ENCODE results near the gene TNS3. TPM values are rescaled to one million over a fixed set of nuclear protein-coding genes. Genes with fewer than 3 reads are reported as not detected.

TNS3 gene
- total and polyA plus RNA-seq, 2 of the 13 experiments (the other 11 are each of a cell fraction or from before 2014, with no cell fraction given), result 52.9 to 55.7 TPM

- DNase-seq (ENCODE audit: low spot score), result no peak
- Histone ChIP-seq H3K9ac (ENCODE audit: insufficient read depth, low read depth, low read length) (no peak overlapping the region), H3K79me2 (ENCODE audit: insufficient read depth, low read length) (peaks cover 29% of the 10 kb centered on the region), H3K36me3 (replicated peaks in 1 of 2; ENCODE audit: control insufficient read depth in 1 of 2, insufficient read depth in 2 of 2, low read length in 2 of 2) (peaks cover 38 to 76% of the 10 kb centered on the region in 2 experiments), H3K4me2 (ENCODE audit: low read depth, low read length) (no peak overlapping the region), H3K4me1 (ENCODE audit: insufficient read depth, low read length) (no peaks in the 10 kb centered on the region), H3K27me3 (ENCODE audit: control insufficient read depth in 1 of 2, insufficient read depth in 2 of 2, low read length in 2 of 2) (no peaks in the 10 kb centered on the region), H3K9me3 (ENCODE audit: low read length) (no peaks in the 10 kb centered on the region), H2AFZ (ENCODE audit: low read length) (no peak overlapping the region), H3K27ac (ENCODE audit: extremely low read length, insufficient read depth, low read length) (no peak overlapping the region), H4K20me1 (ENCODE audit: insufficient read depth, low read length) (peaks cover 56% of the 10 kb centered on the region), H3K4me3 (replicated peaks in 1 of 3; ENCODE audit: insufficient read depth in 1 of 3, low read depth in 2 of 3, low read length in 3 of 3) (no peak overlapping the region)
- ChIA-PET POLR2A (no interaction called here), CTCF (ENCODE audit: low intra/inter-chr PET ratio, low total read pairs) (no interaction called here)
- intact Hi-C loops (cut with micrococcal nuclease; ENCODE audit: unreplicated experiment) (no loop called here), in situ Hi-C loops (cut with HindIII; ENCODE audit: extremely low pct_ligation_motif_present, low pct_unique_long_range_greater_than_20kb) (no loop called here)
- ATAC-seq, result no peak
- TF ChIP-seq NFYC (CRISPR knock-in tag; IDR thresholded peaks at IDR 0.05), result no peak
- no peak for TF ChIP-seq ZNF414 (CRISPR knock-in tag; IDR thresholded peaks at IDR 0.05)
- TF ChIP-seq ZFP90 (CRISPR knock-in tag; IDR thresholded peaks at IDR 0.05; ENCODE audit: borderline replicate concordance), result no peak
- TF ChIP-seq REXO4 (CRISPR knock-in tag; IDR thresholded peaks at IDR 0.05; ENCODE audit: borderline replicate concordance), result no peak
- no peak for TF ChIP-seq E2F2 (CRISPR knock-in tag; IDR thresholded peaks at IDR 0.05; ENCODE audit: borderline replicate concordance)
- TF ChIP-seq ZNF280B (CRISPR knock-in tag; IDR thresholded peaks at IDR 0.05; ENCODE audit: borderline replicate concordance), result no peak
- FAIRE-seq, result no peak
- no TSS peak for BruUV-seq (replicated peaks)
- WGBS (ENCODE audit: low lambda C conversion rate), result 98% methylated on average over 4 of the region's 5 CpGs
These were observed 225.7 kb downstream of the TNS3 start for GRCh38 chr7:47356261-47356660.

All from HepG2 (cell line).